H1 (cell line): ENCODE results near the gene DEFB129. TPM values are rescaled to one million over a fixed set of nuclear protein-coding genes. Genes with fewer than 3 reads are reported as not detected.

Experiments used
- CTCF ChIA-PET: fragments of 300-600 bp; sonication (Branson Sonifier 250); formaldehyde crosslinking; loops from one replicate; lab custom pipeline; 2021; ENCODE audit not compliant: partially characterized antibody; lab: Charles Lee
- POLR2A ChIA-PET: fragments of 300-600 bp; sonication (Branson Sonifier 250); formaldehyde crosslinking; loops from one replicate; lab custom pipeline; 2021; ENCODE audit warnings: inconsistent platforms; ENCODE audit not compliant: partially characterized antibody; lab: Charles Lee
- DNase-seq, 2 experiments: peaks; one replicate each; pipeline versions ENCODE4 v3.0.0 to v3.0.0-alpha.2; 2010 to 2022; ENCODE audit warnings: low spot score in 2 of 2, low read depth in 1 of 2, mixed read lengths in 1 of 2
- FAIRE-seq: peaks from 2 replicates; lab custom pipeline; 2011; peaks lifted over from hg19 to GRCh38; lab: Jason Lieb, UNC
- H2AFZ ChIP-seq: 2 replicates; pipeline ENCODE4 v1.8.1; 2012; ENCODE audit warnings: low read length, inconsistent platforms
- H2AK5ac ChIP-seq: 2 replicates; pipeline ENCODE4 v1.6.1; 2013; ENCODE audit warnings: low read depth, low read length
- H2BK120ac ChIP-seq: replicated peaks from 2 replicates; pipeline ENCODE3; 2013; ENCODE audit warnings: low read depth, low read length, inconsistent platforms
- H2BK12ac ChIP-seq: 2 replicates; pipeline ENCODE4 v1.6.1; 2013; ENCODE audit warnings: low read depth, low read length
- H2BK15ac ChIP-seq: 2 replicates; pipeline ENCODE4 v1.6.1; 2013; ENCODE audit warnings: low read length
- H2BK20ac ChIP-seq: 2 replicates; pipeline ENCODE4 v1.6.1; 2013; ENCODE audit warnings: low read length
- H2BK5ac ChIP-seq: 2 replicates; pipeline ENCODE4 v1.6.1; 2013; ENCODE audit warnings: low read depth, low read length
- H3K14ac ChIP-seq: 2 replicates; pipeline ENCODE4 v1.6.1; 2013; ENCODE audit warnings: inconsistent platforms; ENCODE audit not compliant: insufficient read length
- H3K18ac ChIP-seq: 2 replicates; pipeline ENCODE4 v1.6.1; 2013; ENCODE audit warnings: low read length; ENCODE audit errors: extremely low read depth
- H3K23ac ChIP-seq: 2 replicates; pipeline ENCODE4 v1.6.1; 2013; ENCODE audit warnings: inconsistent platforms; ENCODE audit not compliant: insufficient read length
- H3K23me2 ChIP-seq: 2 replicates; pipeline ENCODE4 v1.6.1; 2013; ENCODE audit warnings: low read depth, low read length
- H3K27ac ChIP-seq: 2 replicates; pipeline ENCODE4 v1.6.1; 2011; ENCODE audit warnings: low read depth, low read length, inconsistent platforms
- H3K27me3 ChIP-seq, 4 experiments: replicated peaks in 1 of 4; 1 replicate in 1 of 4; 2 replicates in 3 of 4; pipeline versions ENCODE4 v1.6.1 to v1.8.1; 2011 to 2013; ENCODE audit warnings: low read length in 3 of 4, mild to moderate bottlenecking in 3 of 4, inconsistent platforms in 2 of 4, mixed read lengths in 2 of 4, moderate library complexity in 1 of 4; ENCODE audit not compliant: control insufficient read depth in 3 of 4, insufficient read depth in 3 of 4; ENCODE audit errors: extremely low read depth in 1 of 4
- H3K36me3 ChIP-seq, 4 experiments: 2 replicates each; pipeline versions ENCODE4 v1.6.1 to v1.8.1; 2011 to 2013; ENCODE audit warnings: mild to moderate bottlenecking in 4 of 4, low read length in 3 of 4, moderate library complexity in 2 of 4, control low read depth in 1 of 4, inconsistent platforms in 1 of 4; ENCODE audit not compliant: insufficient read depth in 4 of 4, control insufficient read depth in 2 of 4
- H3K4ac ChIP-seq: replicated peaks from 2 replicates; pipeline ENCODE3; 2013; ENCODE audit warnings: low read length, low read depth, mixed read lengths, inconsistent platforms; ENCODE audit not compliant: insufficient read length
- H3K4me1 ChIP-seq, 4 experiments: replicated peaks in 1 of 4; 1 replicate in 1 of 4; 2 replicates in 3 of 4; pipeline versions ENCODE4 v1.6.1 to v1.8.1; 2011 to 2013; ENCODE audit warnings: low read length in 3 of 4, inconsistent platforms in 2 of 4, mixed read lengths in 1 of 4; ENCODE audit not compliant: insufficient read depth in 4 of 4, control insufficient read depth in 3 of 4
- H3K4me2 ChIP-seq, 2 experiments: 2 replicates each; pipeline versions ENCODE4 v1.6.1 to v1.8.1; 2011 to 2013; ENCODE audit warnings: low read depth in 2 of 2, low read length in 2 of 2, control low read depth in 1 of 2, inconsistent platforms in 1 of 2, mild to moderate bottlenecking in 1 of 2; ENCODE audit not compliant: insufficient read depth in 1 of 2
- H3K4me3 ChIP-seq, 4 experiments: fragments of 200-600, 300-600 bp in 1 of 4; sonication (generic), shearing (Covaris generic), sonication (Bioruptor Twin) in 1 of 4; 2 replicates each; pipeline versions ENCODE4 v1.5.1 to v1.8.1; 2011 to 2016; ENCODE audit warnings: low read length in 4 of 4, low read depth in 3 of 4, control low read depth in 2 of 4, inconsistent platforms in 2 of 4, mild to moderate bottlenecking in 2 of 4, mixed read lengths in 1 of 4, moderate library complexity in 1 of 4; ENCODE audit not compliant: insufficient read depth in 2 of 4; ENCODE audit errors: extremely low read depth in 1 of 4
- H3K56ac ChIP-seq: replicated peaks from 2 replicates; pipeline ENCODE3; 2013; ENCODE audit warnings: low read depth, mild to moderate bottlenecking, mixed read lengths, low read length, inconsistent platforms; ENCODE audit not compliant: insufficient read length
- H3K79me1 ChIP-seq: 2 replicates; pipeline ENCODE4 v1.6.1; 2013; ENCODE audit warnings: low read depth, low read length, control low read depth
- H3K79me2 ChIP-seq, 2 experiments: 2 replicates each; pipeline versions ENCODE4 v1.6.1 to v1.8.1; 2012 to 2013; ENCODE audit warnings: low read length in 2 of 2, mild to moderate bottlenecking in 2 of 2, inconsistent platforms in 1 of 2; ENCODE audit not compliant: insufficient read depth in 2 of 2, control insufficient read depth in 1 of 2
- H3K9ac ChIP-seq, 4 experiments: replicated peaks in 1 of 4; 1 replicate in 1 of 4; 2 replicates in 3 of 4; pipeline versions ENCODE4 v1.6.1 to v1.8.1; 2011 to 2013; ENCODE audit warnings: low read depth in 3 of 4, low read length in 3 of 4, control low read depth in 2 of 4, mild to moderate bottlenecking in 2 of 4, moderate library complexity in 2 of 4, inconsistent platforms in 1 of 4; ENCODE audit errors: extremely low read depth in 1 of 4
- H3K9me3 ChIP-seq, 2 experiments: 2 replicates each; pipeline versions ENCODE4 v1.6.1 to v1.8.1; 2012 to 2013; ENCODE audit warnings: mild to moderate bottlenecking in 2 of 2, moderate library complexity in 2 of 2, control low read depth in 1 of 2, inconsistent platforms in 1 of 2, low read depth in 1 of 2, low read length in 1 of 2, mixed read lengths in 1 of 2; ENCODE audit not compliant: insufficient read depth in 2 of 2
- H4K20me1 ChIP-seq, 2 experiments: replicated peaks in 1 of 2; 2 replicates each; pipeline versions ENCODE3 to v1.8.1; 2011 to 2013; ENCODE audit warnings: inconsistent platforms in 2 of 2, low read length in 2 of 2, mild to moderate bottlenecking in 1 of 2; ENCODE audit not compliant: insufficient read depth in 2 of 2, control insufficient read depth in 1 of 2
- H4K5ac ChIP-seq: 2 replicates; pipeline ENCODE4 v1.6.1; 2013; ENCODE audit warnings: low read length, low read depth, mixed read lengths, inconsistent platforms; ENCODE audit not compliant: insufficient read length
- H4K8ac ChIP-seq: 2 replicates; pipeline ENCODE4 v1.8.0; 2013; ENCODE audit warnings: mild to moderate bottlenecking, moderate library complexity, low read length, inconsistent platforms; ENCODE audit not compliant: insufficient read depth; ENCODE audit errors: extremely low read depth
- H4K91ac ChIP-seq: replicated peaks from 2 replicates; pipeline ENCODE3; 2013; ENCODE audit warnings: low read length, mixed read lengths, inconsistent platforms; ENCODE audit not compliant: insufficient read length
- CEBPB ChIP-seq: IDR thresholded peaks from 2 replicates; pipeline ENCODE4 v1.6.1; 2012; ENCODE audit warnings: low read depth, low read length
- HDAC6 ChIP-seq: IDR thresholded peaks from one replicate; pipeline ENCODE4 v1.7.1; 2012; ENCODE audit warnings: low read depth, mild to moderate bottlenecking, inconsistent platforms, low read length, moderate library complexity
- POLR2AphosphoS5 ChIP-seq: IDR thresholded peaks from 2 replicates; pipeline ENCODE4 v1.6.1; 2011; ENCODE audit warnings: low read depth, low read length
- RBBP5 ChIP-seq: IDR thresholded peaks from 2 replicates; pipeline ENCODE4 v1.7.1; 2012; ENCODE audit warnings: low read depth, mild to moderate bottlenecking, inconsistent platforms, low read length, moderate library complexity, borderline replicate concordance
- SP2 ChIP-seq: IDR thresholded peaks from 2 replicates; pipeline ENCODE4 v1.6.1; 2012; ENCODE audit warnings: mild to moderate bottlenecking, low read length, inconsistent platforms
- TCF12 ChIP-seq: IDR thresholded peaks from 2 replicates; pipeline ENCODE4 v1.6.1; 2011; ENCODE audit warnings: low read depth, mild to moderate bottlenecking, low read length
- WGBS, 2 experiments: shearing (Covaris generic) in 1 of 2; methylation state at CpG; one replicate each; pipeline versions ENCODE4 v1.1.6 to v1.1.7; 2013 to 2015; ENCODE audit warnings: low lambda C conversion rate in 2 of 2, mixed read lengths in 2 of 2, inconsistent platforms in 1 of 2, low coverage in 1 of 2, missing lambda C conversion rate in 1 of 2; ENCODE audit not compliant: insufficient replicate concordance in 2 of 2, insufficient coverage in 1 of 2, insufficient read length in 1 of 2; ENCODE audit errors: extremely low coverage in 1 of 2, missing lambda C conversion rate in 1 of 2; 5-methylcytosine and 5-hydroxymethylcytosine counted together
- polyA plus RNA-seq, 7 experiments: library from polyadenylated mRNA; depleted of rRNA in 3 of 7; stranded (reverse) in 5 of 7; unstranded in 2 of 7; fragments of >200 nt in 5 of 7; fragments of 200-250 nt in 2 of 7; gene quantifications; 1 replicate in 5 of 7; 2 replicates in 1 of 7; 4 replicates in 1 of 7; pipeline versions ENCODE4 v1.2.1 to v1.2.3, GENCODE V29; 2011 to 2013; ENCODE audit warnings: missing spikeins in 2 of 7, mixed read lengths in 2 of 7
- total RNA-seq: library from RNA; stranded (reverse); fragmentation: NEBNext Ultra II Directional; extraction: Animal tissue kit (Norgen Biotek cat#: 25700); gene quantifications from 2 replicates; pipeline ENCODE4 v1.2.1, GENCODE V29; 2021
- TF ChIP-seq, protein P1 (sequence below): IDR thresholded peaks from 2 replicates; pipeline ENCODE4 v1.6.1; 2012; ENCODE audit warnings: inconsistent platforms

Gene DEFB129
- total and polyA plus RNA-seq, 2 of the 8 experiments (the other 6 are each of a cell fraction or from before 2014, with no cell fraction given) = not detected

DNA sequence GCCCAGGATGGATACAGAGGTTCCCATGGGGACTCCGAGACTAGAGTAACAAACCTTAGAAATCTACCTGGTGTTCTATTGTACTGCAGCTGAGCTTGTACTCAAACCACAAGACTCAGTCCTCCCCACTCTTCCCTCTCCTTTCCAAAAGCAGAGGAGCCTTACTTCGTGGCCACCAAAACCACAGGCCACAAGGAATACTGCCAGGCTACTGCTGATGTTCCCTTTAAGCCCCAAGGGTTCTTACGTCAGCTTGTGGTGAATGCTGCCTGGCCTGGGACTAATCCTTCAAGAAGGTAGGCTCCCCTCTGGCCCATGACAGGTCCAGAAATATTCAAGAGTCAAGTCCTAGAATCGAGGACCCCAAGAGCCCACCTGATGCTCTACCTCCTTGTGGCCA is 27.1 kb upstream of the DEFB129 start:
- Histone ChIP-seq H3K79me2 (no peaks in the 10 kb centered on the region), H2BK5ac (no peak overlapping the region), H3K4me3 (no peak overlapping the region), H3K4me2 (no peak overlapping the region), H2BK12ac (no peak overlapping the region), H3K9me3 (peaks cover 35 to 52% of the 10 kb centered on the region in 2 experiments), H3K79me1 (no peaks in the 10 kb centered on the region), H3K27ac (no peak overlapping the region), H4K8ac (no peak overlapping the region), H3K36me3 (no peaks in the 10 kb centered on the region), H2BK120ac (no peak overlapping the region), H2BK15ac (no peak overlapping the region), H2AFZ (no peak overlapping the region), H4K91ac (no peak overlapping the region), H3K56ac (no peak overlapping the region), H4K20me1 (no peaks in the 10 kb centered on the region), H4K5ac (no peak overlapping the region), H3K4me1 (no peaks in the 10 kb centered on the region), H3K9ac (no peak overlapping the region), H2AK5ac (no peak overlapping the region), H3K23me2 (no peaks in the 10 kb centered on the region), H3K27me3 (no peaks in the 10 kb centered on the region), H3K18ac (no peak overlapping the region), H3K4ac (no peak overlapping the region), H2BK20ac (no peak overlapping the region), H3K14ac (no peak overlapping the region), H3K23ac (no peak overlapping the region)
- POLR2A ChIA-PET = no interaction called here
- 69% methylated on average over 4 of the region's 4 CpGs; no CpG with 5 or more reads in 1 of the 2 experiments for WGBS, 2 experiments
- CTCF ChIA-PET = interaction anchor here (0.7 kb wide), 1 partner anchor 9 kb away, joined by 3 read pairs; no protein-coding TSS in a partner anchor
- DNase-seq = no peak
- FAIRE-seq = no peak
- TF ChIP-seq SP2 = no peak
- TF ChIP-seq, protein P1, sequence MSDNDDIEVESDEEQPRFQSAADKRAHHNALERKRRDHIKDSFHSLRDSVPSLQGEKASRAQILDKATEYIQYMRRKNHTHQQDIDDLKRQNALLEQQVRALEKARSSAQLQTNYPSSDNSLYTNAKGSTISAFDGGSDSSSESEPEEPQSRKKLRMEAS = no peak
- TF ChIP-seq HDAC6 = no peak
- no peak for TF ChIP-seq POLR2AphosphoS5
- TF ChIP-seq CEBPB = no peak
- TF ChIP-seq TCF12 = no peak
- TF ChIP-seq RBBP5 = no peak
